ENCODE measurements around the gene KXD1.

DNA sequence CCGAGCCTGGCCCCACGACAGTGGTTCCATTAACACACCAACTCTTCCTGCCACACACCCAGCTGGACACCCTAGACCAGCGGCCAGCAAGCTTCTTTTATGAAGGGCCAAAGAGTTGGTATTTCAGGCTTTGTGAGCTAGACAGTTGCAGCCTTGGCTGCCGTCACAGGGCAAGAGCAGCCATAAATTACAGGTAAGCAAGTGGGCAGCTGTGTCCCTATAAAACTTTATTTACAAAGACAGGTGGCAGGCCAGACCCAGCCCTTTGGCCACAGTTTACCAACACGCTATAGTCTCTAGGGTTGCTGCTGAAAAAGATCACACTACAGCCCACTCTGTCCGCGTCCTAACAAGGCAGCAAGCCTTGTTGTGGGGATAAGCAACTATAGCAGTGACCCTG, 49.1 kb upstream of the KXD1 start:
- TF ChIP-seq, protein P1, sequence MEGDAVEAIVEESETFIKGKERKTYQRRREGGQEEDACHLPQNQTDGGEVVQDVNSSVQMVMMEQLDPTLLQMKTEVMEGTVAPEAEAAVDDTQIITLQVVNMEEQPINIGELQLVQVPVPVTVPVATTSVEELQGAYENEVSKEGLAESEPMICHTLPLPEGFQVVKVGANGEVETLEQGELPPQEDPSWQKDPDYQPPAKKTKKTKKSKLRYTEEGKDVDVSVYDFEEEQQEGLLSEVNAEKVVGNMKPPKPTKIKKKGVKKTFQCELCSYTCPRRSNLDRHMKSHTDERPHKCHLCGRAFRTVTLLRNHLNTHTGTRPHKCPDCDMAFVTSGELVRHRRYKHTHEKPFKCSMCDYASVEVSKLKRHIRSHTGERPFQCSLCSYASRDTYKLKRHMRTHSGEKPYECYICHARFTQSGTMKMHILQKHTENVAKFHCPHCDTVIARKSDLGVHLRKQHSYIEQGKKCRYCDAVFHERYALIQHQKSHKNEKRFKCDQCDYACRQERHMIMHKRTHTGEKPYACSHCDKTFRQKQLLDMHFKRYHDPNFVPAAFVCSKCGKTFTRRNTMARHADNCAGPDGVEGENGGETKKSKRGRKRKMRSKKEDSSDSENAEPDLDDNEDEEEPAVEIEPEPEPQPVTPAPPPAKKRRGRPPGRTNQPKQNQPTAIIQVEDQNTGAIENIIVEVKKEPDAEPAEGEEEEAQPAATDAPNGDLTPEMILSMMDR (IDR thresholded peaks at IDR 0.05), result no peak
- TF ChIP-seq POLR2AphosphoS5 (IDR thresholded peaks at IDR 0.05), result no peak

Data from sigmoid colon (tissue), 4 donors.